Amniotic epithelial cell (primary cell): ENCODE data around the gene BACH2.
"Not testable (repeated sequence)": the region's sequence is repeated elsewhere in the genome, so short reads cannot be mapped to it uniquely, and the experiment has no call there.

Experiments used
- DNase-seq: peaks from one replicate; pipeline ENCODE4 v3.0.0-alpha.2; 2010; ENCODE audit warnings: low read depth

The BACH2 gene

DNA sequence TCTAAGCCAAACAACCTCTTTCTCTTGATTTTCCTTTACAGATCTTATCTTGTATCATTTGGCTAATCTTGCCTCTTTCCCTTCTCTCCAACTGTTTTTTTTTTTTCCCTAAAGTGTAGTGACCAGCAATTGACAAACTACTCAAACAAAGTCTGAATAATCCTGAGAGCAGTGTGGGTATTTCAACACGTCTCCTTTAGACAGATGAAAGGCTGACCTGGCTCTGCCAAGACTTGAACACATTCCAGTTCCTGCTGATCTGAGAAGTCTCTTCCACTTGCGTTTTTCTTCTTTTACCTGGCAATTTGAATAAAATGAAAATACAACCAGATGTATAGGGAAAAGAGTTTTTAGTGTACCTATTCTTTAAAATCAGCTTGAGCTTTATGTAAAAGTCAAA lies 234.0 kb downstream of the BACH2 start:
- peak; percentile 54 for DNase-seq

- no peak for DNase-seq
Observed at GRCh38 chr6:90062051-90062450, 234.6 kb downstream of the BACH2 start.

DNA sequence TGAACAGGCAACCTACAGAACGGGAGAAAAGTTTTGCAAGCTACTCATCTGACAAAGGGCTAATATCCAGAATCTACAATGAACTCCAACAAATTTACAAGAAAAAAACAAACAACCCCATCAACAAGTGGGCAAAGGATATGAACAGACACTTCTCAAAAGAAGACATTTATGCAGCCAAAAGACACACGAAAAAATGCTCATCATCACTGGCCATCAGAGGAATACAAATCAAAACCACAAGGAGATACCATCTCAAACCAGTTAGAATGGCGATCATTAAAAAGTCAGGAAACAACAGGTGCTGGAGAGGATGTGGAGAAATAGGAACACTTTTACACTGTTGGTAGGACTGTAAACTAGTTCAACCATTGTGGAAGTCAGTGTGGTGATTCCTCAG lies 237.5 kb downstream of the BACH2 start:
- DNase-seq = not testable (repeated sequence)

- not testable (repeated sequence) for DNase-seq
Observed at GRCh38 chr6:90055924-90056323, 240.7 kb downstream of the BACH2 start.

- not testable (repeated sequence) for DNase-seq
Observed at GRCh38 chr6:90054193-90054592, 242.4 kb downstream of the BACH2 start.

- DNase-seq = no peak
Observed at GRCh38 chr6:90053614-90054013, 243.0 kb downstream of the BACH2 start.

- no peak for DNase-seq
Observed at GRCh38 chr6:90049295-90049694, 247.3 kb downstream of the BACH2 start.

DNA sequence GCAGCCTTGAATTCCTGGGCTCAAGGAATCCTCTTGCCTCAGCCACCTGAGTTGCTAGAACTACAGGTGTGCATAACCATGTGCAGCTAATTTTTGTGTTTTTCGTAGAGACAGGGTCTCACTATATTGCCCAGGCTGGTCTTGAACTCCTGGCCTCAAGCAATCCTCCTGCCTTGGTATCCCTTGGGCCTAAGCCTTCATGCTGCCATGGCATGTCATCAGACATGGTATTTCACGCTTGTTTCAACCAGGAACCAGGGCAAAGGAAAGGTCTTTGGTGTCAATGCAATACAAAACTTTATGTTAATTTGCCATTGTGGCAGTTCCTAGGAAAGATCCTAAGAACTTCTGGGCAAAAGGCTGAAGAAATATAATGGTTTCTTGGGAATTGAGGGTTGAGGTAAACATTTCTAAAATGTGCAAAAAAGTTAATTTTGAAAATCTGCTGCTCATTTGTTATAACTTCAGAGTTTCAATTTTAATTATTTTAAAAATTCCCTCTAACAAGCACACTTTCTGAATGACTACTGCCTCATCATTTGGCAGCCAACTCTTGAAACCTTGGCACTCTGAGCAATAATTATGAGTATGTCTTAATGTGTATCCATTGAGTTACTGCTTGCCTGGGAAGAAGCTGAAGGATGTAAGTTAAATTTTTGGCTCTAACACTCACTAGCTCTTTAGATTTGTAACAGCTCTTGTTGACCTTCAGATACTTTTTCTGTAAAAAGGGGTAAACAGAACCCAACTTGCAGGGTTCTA lies 248.3 kb downstream of the BACH2 start:
- no peak for DNase-seq

- DNase-seq = no peak
Observed at GRCh38 chr6:90045535-90045934, 251.1 kb downstream of the BACH2 start.

DNA sequence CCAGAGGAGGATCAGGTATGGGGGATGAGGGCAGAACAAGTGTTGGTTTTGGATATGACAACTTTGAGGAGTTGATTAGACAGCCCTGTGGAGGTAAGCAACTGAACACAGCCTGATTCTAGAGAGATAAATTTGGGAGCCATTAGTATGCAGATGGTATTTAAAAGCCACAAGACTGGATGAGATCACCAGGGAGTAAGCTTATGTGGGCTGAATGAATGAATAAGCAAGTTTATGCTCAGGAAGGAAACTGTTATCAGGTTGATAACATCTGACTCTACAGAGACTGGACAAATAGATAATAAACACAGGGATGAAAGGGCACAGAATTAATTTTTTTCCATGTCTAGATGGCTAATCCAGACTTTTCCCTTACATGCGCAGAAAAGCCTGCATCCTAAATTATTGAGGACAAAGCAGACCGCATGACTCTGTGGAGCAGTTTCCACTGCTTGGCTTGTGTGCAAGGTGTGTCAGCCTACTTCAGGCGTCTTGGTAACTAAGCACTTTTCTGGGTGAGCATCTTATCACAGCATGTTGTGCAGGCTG lies 251.7 kb downstream of the BACH2 start:
- DNase-seq = peak; percentile 92

DNA sequence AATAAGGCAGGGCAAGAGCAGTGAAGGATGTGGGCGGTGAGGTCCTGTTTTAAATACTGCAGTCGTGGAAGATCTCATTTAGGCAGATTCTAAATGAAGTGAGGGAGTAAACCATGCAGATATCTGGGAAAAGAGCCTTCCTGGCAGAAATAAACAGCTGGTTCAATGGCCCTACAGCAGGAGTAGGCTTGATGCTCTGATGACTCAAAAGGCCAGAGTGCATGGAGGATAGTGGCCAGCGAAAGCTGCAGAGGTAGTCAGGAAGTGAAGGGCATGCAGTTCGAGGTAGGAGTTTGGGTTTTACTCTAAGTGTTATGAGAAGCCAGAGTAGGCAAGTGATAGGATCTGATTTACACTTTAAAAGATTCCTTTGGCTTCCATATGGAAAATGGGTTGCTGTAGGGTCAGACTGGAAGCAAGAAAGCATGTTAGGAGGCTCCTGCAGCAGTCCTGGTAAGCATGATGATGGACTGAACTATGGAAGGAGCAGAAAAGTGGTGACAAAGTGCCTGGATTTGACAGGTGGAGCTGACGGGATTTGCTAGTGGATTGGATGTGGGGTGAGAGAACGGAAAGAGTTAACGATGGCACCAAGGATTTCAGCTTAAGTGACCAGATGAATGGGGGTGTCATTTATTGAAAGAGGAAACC lies 252.3 kb downstream of the BACH2 start:
- DNase-seq = peak; percentile 56

- DNase-seq = no peak
Observed at GRCh38 chr6:90040931-90041330, 255.7 kb downstream of the BACH2 start.

DNA sequence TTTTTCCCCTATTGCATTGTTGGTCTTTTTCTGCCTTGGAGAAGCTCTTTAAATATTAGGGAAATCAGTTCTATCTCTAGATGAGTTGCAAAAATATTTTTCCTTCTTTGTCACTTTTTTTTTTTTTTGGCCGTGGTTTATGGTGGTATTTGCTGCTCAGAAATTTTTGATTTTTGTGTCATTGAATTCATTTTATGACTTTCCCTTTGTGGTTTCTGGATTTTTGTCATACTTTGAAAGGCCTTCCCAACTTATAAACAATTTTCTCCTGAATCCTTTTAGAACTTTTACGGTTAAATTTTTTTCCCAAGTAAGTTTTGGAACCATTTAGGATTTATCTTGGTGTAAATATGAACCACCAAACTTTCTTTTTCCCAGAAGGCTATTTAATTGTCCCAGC lies 256.7 kb downstream of the BACH2 start:
- DNase-seq = no peak

- no peak for DNase-seq
Observed at GRCh38 chr6:90038961-90039653, 257.5 kb downstream of the BACH2 start.

GRCh38 chr6:90036963-90037362 lies 259.7 kb downstream of the BACH2 start:
- DNase-seq = no peak

GRCh38 chr6:90035047-90035723 lies 261.5 kb downstream of the BACH2 start:
- no peak for DNase-seq

DNA sequence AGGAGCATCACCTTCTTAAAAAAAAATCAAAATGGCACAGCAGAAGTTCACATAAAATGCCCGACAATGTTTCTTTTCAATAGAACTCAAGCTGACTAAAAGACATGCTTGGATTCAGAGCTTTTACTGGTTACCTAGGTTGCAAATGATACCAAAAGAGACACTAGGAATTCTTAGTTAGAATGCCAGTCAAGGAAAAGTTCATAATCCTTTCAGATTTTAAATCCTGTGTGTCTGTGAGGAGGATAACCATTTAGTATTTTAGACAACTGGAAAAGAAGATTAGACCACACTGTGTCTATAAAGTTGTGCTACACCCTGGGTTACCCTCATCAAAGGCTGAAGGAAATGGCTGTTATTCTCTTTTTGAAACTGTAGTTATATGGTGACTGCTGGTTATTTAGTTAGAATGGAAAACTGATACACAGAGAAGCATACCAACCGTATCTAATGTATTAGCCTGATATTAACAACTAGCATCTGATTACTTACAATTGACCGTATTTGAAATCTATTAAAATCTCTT lies 262.8 kb downstream of the BACH2 start:
- no peak for DNase-seq

GRCh38 chr6:90032489-90033212 lies 264.0 kb downstream of the BACH2 start:
- not testable (repeated sequence) for DNase-seq

DNA sequence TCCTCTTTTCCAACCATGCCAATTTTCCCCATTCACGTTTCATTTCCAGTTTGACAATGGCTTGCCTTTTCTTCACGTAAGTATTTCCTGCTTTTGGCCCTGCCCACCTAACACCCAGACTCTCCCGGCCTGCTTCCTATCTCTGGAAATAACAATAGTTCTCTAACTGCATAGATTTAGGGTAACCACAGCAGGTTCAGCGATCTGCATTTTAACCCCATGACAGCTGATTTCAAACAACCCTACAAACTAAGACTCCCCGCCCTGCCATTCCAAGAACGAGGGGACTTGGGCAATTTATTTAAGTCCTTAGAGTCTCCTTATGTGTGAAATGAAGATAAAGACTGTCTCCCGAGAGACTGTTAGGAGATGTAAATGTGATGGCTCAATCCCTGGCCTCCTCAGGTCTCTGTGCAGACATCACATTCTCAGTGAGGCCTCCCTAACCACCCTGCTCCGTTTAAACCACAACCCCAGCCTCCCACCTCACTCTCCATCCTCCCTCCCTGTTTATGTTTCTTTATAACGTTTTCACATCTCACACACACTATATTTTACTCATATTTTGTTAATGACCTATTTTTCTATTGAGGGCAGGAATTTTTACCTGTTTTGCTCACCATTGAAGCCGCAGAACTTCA lies 267.5 kb downstream of the BACH2 start:
- peak; percentile 86 for DNase-seq

DNA sequence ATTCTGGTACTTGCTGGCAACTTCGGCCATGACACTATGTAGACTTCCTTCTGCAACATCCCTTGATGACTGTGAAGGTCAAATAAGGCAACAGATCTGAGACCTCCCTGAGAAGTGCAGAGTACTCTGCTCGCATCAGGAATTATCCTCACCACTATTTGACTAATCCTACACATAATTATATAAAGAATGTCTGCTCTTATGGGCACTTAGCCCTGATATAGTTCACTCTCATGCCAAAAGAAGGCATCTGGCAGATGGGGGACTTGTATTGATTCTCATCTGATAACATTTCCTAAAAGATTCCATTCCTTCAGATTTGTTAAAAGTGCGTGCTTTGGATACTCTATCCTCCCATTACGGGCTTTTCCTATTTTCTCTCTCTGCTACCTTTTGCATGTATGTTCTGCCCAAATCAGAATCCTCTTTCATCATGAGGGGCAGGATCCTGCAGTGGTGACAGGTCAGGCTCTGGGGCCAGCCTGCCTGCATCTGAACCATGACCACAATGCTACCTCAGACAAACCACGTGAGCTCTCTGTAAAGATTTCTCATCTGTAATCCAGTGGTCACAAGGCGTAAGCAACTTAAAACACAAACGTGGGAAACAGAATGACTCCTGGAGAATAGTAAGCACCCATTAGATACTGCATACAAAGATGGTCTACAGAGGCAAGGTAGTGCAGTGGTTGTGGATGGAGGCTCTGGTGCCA lies 268.4 kb downstream of the BACH2 start:
- DNase-seq = peak; percentile 35
